Thyroid gland (tissue), 4 donors: ENCODE measurements around the gene ZNF385C. TPM values are rescaled to one million over a fixed set of nuclear protein-coding genes. Genes with fewer than 3 reads are reported as not detected.
"Not testable (repeated sequence)": the region's sequence is repeated elsewhere in the genome, so short reads cannot be mapped to it uniquely, and the experiment has no call there.

Experiments used
- DNase-seq, 2 donors: peaks; one replicate each; pipeline ENCODE4 v3.0.0-alpha.2; 2019
- H3K27ac ChIP-seq, 3 donors: fragments of 200-600 bp; sonication (generic); 1 replicate in 2 of 3; 2 replicates in 1 of 3; pipeline ENCODE4 v1.5.1; 2016 to 2019; ENCODE audit warnings: mild to moderate bottlenecking in 1 of 3, moderate library complexity in 1 of 3
- H3K27me3 ChIP-seq: fragments of 200-600 bp; sonication (generic); one replicate; pipeline ENCODE4 v1.5.1; 2019
- H3K36me3 ChIP-seq, 2 donors: fragments of 200-600 bp; sonication (generic); one replicate each; pipeline ENCODE4 v1.5.1; 2016 to 2019
- H3K4me1 ChIP-seq, 2 donors: fragments of 200-600 bp; sonication (generic); one replicate each; pipeline ENCODE4 v1.5.1; 2017 to 2019
- H3K4me3 ChIP-seq, 3 donors: fragments of 200-600 bp; sonication (generic); replicated peaks in 1 of 3; 1 replicate in 2 of 3; 2 replicates in 1 of 3; pipeline ENCODE4 v1.5.1; 2016; ENCODE audit warnings: mild to moderate bottlenecking in 1 of 3
- H3K9me3 ChIP-seq: fragments of 200-600 bp; sonication (generic); one replicate; pipeline ENCODE4 v1.5.1; 2017
- POLR2A ChIP-seq, 2 donors: fragments of 450-650 bp; IDR thresholded peaks; one replicate each; pipeline ENCODE4 v1.6.1; 2017; ENCODE audit warnings: antibody characterized with exemption in 2 of 2, mild to moderate bottlenecking in 2 of 2, moderate library complexity in 1 of 2
- WGBS, 2 donors: methylation state at CpG; one replicate each; pipeline ENCODE4 v1.1.5; 2017; 5-methylcytosine and 5-hydroxymethylcytosine counted together
- intact Hi-C: fragments of 100-400 bp; cut with DNase I; formaldehyde crosslinking; loops from one replicate; pipeline ENCODE4 v1.15.1; 2023
- total RNA-seq, 4 donors: library from RNA; depleted of rRNA; stranded (reverse); fragments of >200 nt; gene quantifications; one replicate each; pipeline ENCODE4 v1.2.3, GENCODE V29; 2016
- TF ChIP-seq, protein P1 (sequence below), 6 experiments: fragments of 200-600 bp in 3 of 6; fragments of 450-650 bp in 3 of 6; sonication (generic) in 3 of 6; IDR thresholded peaks; one replicate each; pipeline ENCODE4 v1.5.1; 2016 to 2019; ENCODE audit warnings: antibody characterized with exemption in 6 of 6, mild to moderate bottlenecking in 2 of 6, inconsistent platforms in 1 of 6, moderate library complexity in 1 of 6

Gene ZNF385C, protein sequence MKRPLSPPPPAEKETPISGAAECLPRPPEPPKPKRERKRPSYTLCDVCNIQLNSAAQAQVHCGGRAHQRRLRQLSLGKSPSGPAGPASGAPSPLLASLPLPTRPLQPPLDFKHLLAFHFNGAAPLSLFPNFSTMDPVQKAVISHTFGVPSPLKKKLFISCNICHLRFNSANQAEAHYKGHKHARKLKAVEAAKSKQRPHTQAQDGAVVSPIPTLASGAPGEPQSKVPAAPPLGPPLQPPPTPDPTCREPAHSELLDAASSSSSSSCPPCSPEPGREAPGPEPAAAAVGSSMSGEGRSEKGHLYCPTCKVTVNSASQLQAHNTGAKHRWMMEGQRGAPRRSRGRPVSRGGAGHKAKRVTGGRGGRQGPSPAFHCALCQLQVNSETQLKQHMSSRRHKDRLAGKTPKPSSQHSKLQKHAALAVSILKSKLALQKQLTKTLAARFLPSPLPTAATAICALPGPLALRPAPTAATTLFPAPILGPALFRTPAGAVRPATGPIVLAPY
- under 1 TPM in 2 of 4 donors, not detected in 2; 0.22 to 0.54 TPM for total RNA-seq

- H3K36me3 ChIP-seq: no peaks in the 10 kb centered on the region
- H3K4me3 ChIP-seq: peak within 1 kb of the TSS in 1 of 3 donors; percentile 11
- 20 to 22% methylated on average over 19 to 20 of the region's 52 CpGs for WGBS, 2 donors
- H3K4me1 ChIP-seq: peaks cover 6 to 8% of the 10 kb centered on the region in 2 donors
- no peaks in the 10 kb centered on the region for H3K9me3 ChIP-seq
- no peak within 1 kb of the TSS for H3K27ac ChIP-seq
- H3K27me3 ChIP-seq: peaks cover 9% of the 10 kb centered on the region
- TF ChIP-seq, protein P1, sequence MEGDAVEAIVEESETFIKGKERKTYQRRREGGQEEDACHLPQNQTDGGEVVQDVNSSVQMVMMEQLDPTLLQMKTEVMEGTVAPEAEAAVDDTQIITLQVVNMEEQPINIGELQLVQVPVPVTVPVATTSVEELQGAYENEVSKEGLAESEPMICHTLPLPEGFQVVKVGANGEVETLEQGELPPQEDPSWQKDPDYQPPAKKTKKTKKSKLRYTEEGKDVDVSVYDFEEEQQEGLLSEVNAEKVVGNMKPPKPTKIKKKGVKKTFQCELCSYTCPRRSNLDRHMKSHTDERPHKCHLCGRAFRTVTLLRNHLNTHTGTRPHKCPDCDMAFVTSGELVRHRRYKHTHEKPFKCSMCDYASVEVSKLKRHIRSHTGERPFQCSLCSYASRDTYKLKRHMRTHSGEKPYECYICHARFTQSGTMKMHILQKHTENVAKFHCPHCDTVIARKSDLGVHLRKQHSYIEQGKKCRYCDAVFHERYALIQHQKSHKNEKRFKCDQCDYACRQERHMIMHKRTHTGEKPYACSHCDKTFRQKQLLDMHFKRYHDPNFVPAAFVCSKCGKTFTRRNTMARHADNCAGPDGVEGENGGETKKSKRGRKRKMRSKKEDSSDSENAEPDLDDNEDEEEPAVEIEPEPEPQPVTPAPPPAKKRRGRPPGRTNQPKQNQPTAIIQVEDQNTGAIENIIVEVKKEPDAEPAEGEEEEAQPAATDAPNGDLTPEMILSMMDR (IDR thresholded peaks at IDR 0.05): no peak
- intact Hi-C loops: no loop called here
- DNase-seq: peak in 1 of 2 donors; percentile 27
Observed at GRCh38 chr17:42097691-42098631, at the start of gene ZNF385C. TSS of gene ZNF385C (minus strand) at chr17:42098473. CDS start at chr17:42063056, 35,417 bp downstream.

DNA sequence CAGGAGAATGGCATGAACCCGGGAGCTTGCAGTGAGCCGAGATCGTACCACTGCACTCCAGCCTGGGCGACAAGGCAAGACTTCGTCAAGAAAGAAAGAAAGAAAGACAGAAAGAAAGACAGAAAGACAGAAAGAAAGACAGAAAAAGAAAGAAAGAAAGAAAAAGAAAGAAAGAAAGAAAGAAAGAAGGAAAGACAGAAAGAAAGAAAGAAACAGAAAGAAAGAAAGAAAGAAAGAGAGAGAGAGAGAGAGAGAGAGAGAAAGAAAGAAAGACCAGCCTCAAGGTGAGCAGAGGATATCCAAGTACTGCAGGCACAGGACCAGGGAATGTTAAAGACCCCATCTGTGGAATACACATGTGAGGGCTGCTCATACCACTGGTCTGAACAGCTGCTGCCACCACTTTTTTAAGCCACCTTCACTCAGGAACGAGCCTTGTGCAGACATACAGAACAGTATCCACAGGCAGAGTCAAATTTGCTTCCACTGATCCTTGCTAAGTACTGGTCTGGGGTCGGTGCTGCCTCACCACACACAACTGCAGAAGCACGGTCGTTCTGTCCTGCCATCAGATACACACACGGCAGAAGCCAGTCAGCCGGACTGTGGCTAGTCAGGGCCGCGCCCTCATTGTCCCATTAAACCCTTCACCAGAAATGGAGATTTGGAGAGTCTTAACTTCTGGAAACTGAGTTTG is 48.8 kb upstream of the ZNF385C start:
- Histone ChIP-seq H3K9me3 (no peaks in the 10 kb centered on the region), H3K36me3 (peaks cover 0 to 5% of the 10 kb centered on the region in 2 donors), H3K4me1 (peaks cover 4 to 18% of the 10 kb centered on the region in 2 donors), H3K27me3 (no peaks in the 10 kb centered on the region), H3K27ac (no peak overlapping the region), H3K4me3 (no peak overlapping the region)
- TF ChIP-seq, protein P1 (IDR thresholded peaks at IDR 0.05): no peak
- TF ChIP-seq POLR2A (IDR thresholded peaks at IDR 0.05): no peak
- DNase-seq: no peak
- 87 to 88% methylated on average over 13 of the region's 13 CpGs for WGBS, 2 donors
- intact Hi-C loops: no loop called here

GRCh38 chr17:42143138-42143537 is 44.9 kb upstream of the ZNF385C start:
- WGBS, 2 donors: 74 to 81% methylated on average over 4 of the region's 4 CpGs
- intact Hi-C loops: not testable (repeated sequence)

DNA sequence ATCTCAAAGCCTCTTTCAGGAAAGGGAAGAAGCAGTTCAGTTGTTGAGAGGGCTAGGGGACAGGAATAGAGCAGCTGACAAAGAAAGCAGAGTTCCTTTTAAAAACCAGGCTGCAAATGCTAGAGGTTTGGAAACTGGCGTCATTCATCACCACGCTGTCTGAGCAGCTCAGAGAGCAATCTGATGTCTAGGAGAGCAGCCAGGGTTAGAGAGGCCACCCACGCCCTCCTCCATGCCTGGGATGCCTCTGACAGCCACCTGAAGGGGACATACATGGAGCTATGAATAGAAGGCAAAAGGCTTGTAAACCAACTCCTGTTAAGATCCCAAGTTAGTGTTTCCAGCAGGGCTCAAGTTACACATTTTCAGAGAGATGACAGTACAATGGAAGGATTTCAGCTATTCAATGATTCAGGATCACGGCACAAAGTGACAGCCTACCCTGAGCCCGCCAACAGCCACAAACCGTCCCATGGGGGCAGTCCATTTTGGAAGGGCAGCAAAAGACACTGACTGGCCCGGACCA is 44.2 kb upstream of the ZNF385C start:
- Histone ChIP-seq H3K9me3 (no peaks in the 10 kb centered on the region), H3K36me3 (peaks cover 5% of the 10 kb centered on the region in 2 donors), H3K27ac (no peak overlapping the region), H3K4me1 (peaks cover 15 to 52% of the 10 kb centered on the region in 2 donors), H3K27me3 (no peaks in the 10 kb centered on the region), H3K4me3 (no peak overlapping the region)
- 40 to 66% methylated on average over 6 to 7 of the region's 7 CpGs for WGBS, 2 donors
- intact Hi-C loops: no loop called here
- peak; percentile 47 to 52 for DNase-seq
- no peak for TF ChIP-seq POLR2A (IDR thresholded peaks at IDR 0.05)

More at GRCh38 chr17:42143138-42143537, 44.9 kb upstream of the ZNF385C start:
- not testable (repeated sequence) for H3K27me3 ChIP-seq, H3K4me3 ChIP-seq, H3K36me3 ChIP-seq, H3K27ac ChIP-seq, DNase-seq, H3K9me3 ChIP-seq
- H3K4me1 ChIP-seq: peaks cover 15 to 49% of the 10 kb centered on the region in 2 donors

- DNase-seq: no peak
- H3K4me1 ChIP-seq: peaks cover 18 to 61% of the 10 kb centered on the region in 2 donors
- no peaks in the 10 kb centered on the region for H3K9me3 ChIP-seq
- TF ChIP-seq, protein P1 (IDR thresholded peaks at IDR 0.05): no peak
- no peak for TF ChIP-seq POLR2A (IDR thresholded peaks at IDR 0.05)
- peaks cover 5% of the 10 kb centered on the region in 2 donors for H3K36me3 ChIP-seq
- no peak overlapping the region for H3K27ac ChIP-seq
- intact Hi-C loops: no loop called here
- no peak overlapping the region for H3K4me3 ChIP-seq
- WGBS, 2 donors: 76 to 79% methylated on average over 8 of the region's 8 CpGs
- no peaks in the 10 kb centered on the region for H3K27me3 ChIP-seq
Observed at GRCh38 chr17:42141382-42141781, 43.1 kb upstream of the ZNF385C start.

- DNase-seq, H3K36me3 ChIP-seq, H3K9me3 ChIP-seq, H3K27me3 ChIP-seq, H3K27ac ChIP-seq, H3K4me3 ChIP-seq, intact Hi-C loops: not testable (repeated sequence)
- H3K4me1 ChIP-seq: peaks cover 25 to 67% of the 10 kb centered on the region in 2 donors
- WGBS, 2 donors: 94 to 100% methylated on average over 7 of the region's 7 CpGs
Observed at GRCh38 chr17:42140690-42141089, 42.4 kb upstream of the ZNF385C start.
